Hematopoietic multipotent progenitor cell treated with erythropoietin and hydrocortisone succinate and interleukin-3 and kit ligand, for 4 days (in vitro differentiated cells): ENCODE results near the gene UBL5.
"Not testable (repeated sequence)": the region's sequence is repeated elsewhere in the genome, so short reads cannot be mapped to it uniquely, and the experiment has no call there.

Experiments used
- DNase-seq: peaks from one replicate; pipeline ENCODE4 v3.0.0-alpha.2; 2015

UBL5 gene

GRCh38 chr19:9827289-9828238 is at the start of gene UBL5:
Gene UBL5 (plus strand): TSS chr19:9827918. CDS start chr19:9828338, 420 bp downstream.
- DNase-seq, result peak; percentile 97

GRCh38 chr19:9782338-9782737 is 45.4 kb upstream of the UBL5 start:
- no peak for DNase-seq

DNA sequence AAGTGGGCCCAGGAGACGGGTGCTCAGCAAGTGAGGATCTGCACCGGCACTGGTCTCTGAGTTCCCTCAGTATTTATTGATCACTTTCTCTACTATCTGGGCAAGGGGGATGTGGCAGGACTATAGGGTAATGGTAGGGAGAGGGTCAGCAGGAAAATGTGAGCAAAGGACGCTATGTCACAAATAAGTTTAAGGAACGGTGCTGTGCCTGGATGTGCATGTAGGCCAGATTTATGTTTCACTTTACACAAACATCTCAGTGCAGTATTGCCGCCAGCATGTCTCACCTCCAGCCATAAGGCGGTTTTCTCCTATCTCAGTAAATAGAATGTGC is 43.6 kb upstream of the UBL5 start:
- not testable (repeated sequence) for DNase-seq

- peak; percentile 98 for DNase-seq
These were observed 42.1 kb upstream of the UBL5 start for GRCh38 chr19:9785367-9786331.

- no peak for DNase-seq
These were observed 41.4 kb upstream of the UBL5 start for GRCh38 chr19:9786342-9786741.

DNA sequence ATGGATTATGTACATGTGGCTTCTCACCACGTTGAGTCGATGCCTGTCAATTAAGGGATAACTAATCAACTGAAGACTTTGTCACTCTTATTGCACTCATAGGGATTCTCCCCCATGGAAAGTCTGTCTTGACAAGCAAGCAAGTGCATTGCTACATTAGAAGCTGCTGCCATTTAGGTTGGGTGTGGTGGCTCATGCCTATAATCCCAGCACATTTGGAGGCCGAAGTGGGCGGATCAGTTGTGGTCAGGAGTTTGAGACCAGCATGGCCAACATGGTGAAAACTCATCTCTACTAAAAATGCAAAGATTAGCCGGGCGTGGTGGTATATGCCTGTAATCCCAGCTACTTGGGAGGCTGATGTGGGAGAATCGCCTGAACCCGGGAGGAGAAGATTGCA is 40.9 kb upstream of the UBL5 start:
- no peak for DNase-seq

DNA sequence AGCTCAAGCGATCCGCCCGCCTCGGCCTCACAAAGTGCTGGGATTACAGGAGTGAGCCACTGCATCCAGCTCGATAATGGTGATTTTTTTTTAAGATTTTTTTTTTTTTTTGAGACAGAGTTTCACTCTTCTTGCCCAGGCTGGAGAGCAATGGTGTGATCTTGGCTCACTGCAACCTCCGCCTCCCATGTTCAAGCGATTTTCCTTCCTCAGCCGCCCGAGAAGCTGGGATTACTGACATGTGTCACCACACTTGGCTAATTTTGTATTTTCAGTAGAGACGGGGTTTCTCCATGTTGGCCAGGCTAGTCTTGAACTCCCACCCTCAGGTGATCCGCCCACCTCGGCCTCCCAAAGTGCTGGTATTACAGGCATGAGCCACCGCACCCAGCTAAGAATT is 39.1 kb upstream of the UBL5 start:
- DNase-seq, result not testable (repeated sequence)

- no peak for DNase-seq
These were observed 38.7 kb upstream of the UBL5 start for GRCh38 chr19:9789066-9789465.

- not testable (repeated sequence) for DNase-seq
These were observed 38.1 kb upstream of the UBL5 start for GRCh38 chr19:9789579-9789978.

DNA sequence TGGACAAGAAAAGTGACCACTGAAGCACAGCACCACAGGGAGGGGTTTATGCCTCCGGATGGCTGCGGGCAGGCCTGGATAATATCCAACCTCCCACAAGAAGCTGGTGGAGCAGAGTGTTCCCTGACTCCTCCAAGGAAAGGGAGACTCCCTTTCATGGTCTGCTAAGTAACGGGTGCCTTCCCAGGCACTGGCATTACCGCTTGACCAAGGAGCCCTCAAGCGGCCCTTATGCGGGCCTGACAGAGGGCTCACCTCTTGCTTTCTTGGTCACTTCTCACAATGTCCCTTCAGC is 36.7 kb upstream of the UBL5 start:
- DNase-seq, result not testable (repeated sequence)

DNA sequence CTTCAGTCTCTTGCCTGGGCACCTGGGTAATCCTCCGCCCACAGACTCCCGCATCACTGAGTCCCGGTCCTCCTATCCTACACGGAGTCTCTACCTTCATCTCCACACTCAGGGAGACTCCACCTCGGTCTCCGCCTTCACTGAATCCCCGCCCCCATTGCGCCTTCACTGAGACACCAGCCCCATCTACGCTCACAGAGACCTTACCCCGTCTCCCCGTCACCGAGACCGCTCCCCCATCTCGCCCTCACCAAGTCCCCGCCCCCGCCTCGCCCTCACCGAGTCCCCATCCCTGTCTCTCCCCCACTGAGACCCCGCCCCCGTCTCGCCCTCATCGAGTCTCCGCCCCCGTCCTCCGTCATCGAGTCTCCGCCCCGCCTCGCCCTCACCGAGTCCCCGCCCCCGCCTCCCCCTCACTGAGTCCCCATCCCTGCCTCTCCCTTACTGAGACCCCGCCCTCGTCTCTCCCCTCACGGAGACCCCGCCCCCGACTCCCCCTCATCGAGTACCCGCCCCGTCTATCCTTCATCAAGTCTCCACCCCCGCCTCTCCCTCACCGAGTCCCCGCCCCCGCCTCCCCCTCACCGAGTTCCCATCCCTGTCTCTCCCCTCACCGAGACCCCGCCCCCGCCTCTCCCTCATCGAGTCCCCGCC is 36.0 kb upstream of the UBL5 start:
- peak; percentile 98 for DNase-seq

GRCh38 chr19:9792206-9793070 is 35.3 kb upstream of the UBL5 start:
- DNase-seq, result peak; percentile 97

- DNase-seq, result peak; percentile 87
These were observed 34.6 kb upstream of the UBL5 start for GRCh38 chr19:9793071-9793591.

DNA sequence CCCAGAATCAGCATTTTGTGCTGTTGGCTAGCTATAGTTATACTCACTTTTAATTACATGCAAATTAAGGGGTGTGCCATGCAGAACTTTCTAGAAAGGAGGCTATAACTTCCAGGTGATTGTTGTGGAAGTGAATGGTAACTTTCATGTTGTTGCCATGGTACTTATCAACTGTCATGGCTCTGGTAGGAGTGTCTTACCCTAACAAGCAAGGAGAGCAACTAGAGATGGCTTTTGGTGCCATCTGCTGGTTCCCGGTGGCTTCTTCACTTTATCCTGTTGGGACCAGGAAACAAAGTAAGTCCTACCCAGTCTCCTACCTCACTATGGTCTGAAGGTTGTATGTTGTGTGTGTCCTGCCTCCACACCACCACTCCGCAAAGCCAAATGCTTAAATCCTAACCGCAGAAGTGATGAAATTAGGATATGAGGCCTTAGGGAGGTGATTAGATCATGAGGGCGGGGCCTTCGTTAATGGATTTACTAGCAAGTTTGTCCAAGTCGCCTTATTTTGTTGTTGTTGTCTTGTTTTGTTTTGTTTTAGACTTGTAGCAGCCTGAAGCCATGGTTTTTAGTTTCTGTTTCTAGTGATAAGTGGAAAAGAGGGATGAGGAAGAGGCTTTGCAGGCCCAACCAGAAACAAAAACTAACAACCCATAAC is 31.5 kb upstream of the UBL5 start:
- peak; percentile 96 for DNase-seq

- DNase-seq, result no peak
These were observed 29.8 kb upstream of the UBL5 start for GRCh38 chr19:9797871-9798270.

- DNase-seq, result peak; percentile 46
These were observed 28.6 kb upstream of the UBL5 start for GRCh38 chr19:9799162-9799561.

DNA sequence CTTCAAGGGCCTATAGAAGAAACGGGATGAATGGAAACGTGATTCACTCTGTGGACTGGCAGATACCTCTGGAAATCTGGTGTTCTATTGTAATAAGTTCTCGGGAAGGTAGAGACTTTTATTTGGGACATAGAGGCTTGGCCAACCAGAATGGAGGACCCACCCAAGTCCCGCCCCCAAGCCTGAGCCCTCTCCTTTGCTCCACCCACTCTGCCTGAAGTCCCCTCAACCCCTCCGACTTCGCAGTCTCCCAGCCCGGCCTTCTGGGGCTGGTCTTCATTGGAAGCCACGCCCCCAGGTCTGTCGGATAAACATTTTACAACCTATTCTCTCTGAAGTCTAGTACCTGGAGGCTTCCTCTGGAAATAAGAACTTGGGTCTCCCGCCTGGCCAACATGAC is 25.7 kb upstream of the UBL5 start:
- no peak for DNase-seq

GRCh38 chr19:9806803-9807202 is 20.9 kb upstream of the UBL5 start:
- DNase-seq, result no peak

DNA sequence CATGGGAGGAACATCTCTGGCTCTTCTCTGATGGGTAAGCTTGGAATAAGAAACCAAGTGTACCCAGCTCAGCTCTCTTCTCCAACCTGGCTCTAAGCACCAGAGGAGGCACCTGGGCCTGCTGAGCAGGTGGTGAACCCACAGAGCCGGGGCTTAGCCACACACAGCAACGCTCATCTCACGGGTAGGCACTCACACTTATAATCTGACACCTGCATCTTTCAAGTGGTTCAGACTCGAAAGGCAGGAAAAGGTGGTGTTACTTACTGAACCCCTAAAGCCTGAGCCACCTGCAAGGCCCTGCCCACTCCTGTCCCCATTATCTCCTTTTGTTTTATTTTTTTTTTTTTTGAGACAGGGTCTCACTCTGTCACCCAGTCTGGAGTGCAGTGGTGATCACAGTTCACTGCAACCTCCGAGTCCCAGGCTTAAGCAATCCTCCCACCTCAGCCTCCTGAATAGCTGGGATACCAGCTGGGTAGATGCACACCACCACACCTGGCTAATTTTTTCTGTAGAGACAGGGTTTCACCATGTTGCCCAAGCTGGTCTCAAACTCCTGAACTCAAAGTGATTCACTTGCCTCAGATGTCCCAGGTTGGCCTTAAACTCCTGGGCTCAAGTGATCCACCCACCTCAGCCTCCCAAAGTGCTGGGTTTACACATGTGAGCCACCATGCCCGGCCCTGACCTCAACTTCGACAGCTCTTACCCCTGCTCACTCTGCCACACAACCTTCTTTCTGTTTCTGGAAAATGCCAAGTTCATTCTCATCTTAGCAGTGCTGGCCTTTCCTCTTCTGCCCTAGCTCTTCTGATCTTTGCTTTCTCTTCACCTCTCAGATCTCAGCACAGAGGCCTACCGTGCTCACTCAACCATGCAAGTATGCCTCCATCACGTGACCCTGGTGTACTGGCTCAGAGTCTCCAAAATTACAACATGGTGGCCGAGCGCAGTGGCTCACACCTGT is 18.6 kb upstream of the UBL5 start:
- no peak for DNase-seq

GRCh38 chr19:9811139-9811538 is 16.6 kb upstream of the UBL5 start:
- DNase-seq, result no peak
